PC-9 (cell line): Measurements from ENCODE around the gene TTC7B.

ENCODE experiments used
- CTCF ChIP-seq: fragments of 200-600 bp; sonication (generic); conservative IDR thresholded peaks from 2 replicates; pipeline ENCODE4 v1.6.1; 2017; ENCODE audit warnings: mixed run types, antibody characterized with exemption, mild to moderate bottlenecking, moderate library complexity
- EZH2 ChIP-seq: fragments of 200-600 bp; sonication (generic); IDR thresholded peaks from 2 replicates; pipeline ENCODE4 v1.8.0; 2017; ENCODE audit warnings: antibody characterized with exemption, low read depth

DNA sequence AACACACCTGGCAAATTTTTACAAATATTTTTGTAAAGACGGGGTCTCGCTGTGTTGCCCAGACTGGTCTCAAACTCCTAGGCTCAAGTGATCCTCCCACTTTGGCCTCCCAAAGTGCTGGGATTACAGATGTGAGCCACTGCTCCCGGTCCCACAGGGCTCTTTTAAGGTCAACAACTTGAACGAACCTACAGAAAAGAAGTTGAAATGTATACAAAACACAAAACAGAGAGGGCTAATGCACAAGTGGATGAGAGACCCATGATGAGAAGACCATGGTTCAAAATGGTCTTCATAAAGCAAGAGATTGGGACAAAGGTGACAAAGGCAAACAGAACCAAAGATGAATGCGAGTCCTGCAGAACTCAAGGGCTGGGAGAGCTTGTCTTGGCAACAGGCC, 328.0 kb downstream of the TTC7B start:
- TF ChIP-seq CTCF (no peak), EZH2 (no peak)
